Naive B cell (primary cell): ENCODE measurements around the gene B3GNT9. TPM values are rescaled to one million over a fixed set of nuclear protein-coding genes. Genes with fewer than 3 reads are reported as not detected.
A peak's percentile ranks its signal among the peaks of the same experiment; 100 is the strongest.

Source experiments
- ATAC-seq, 2 donors: fragments of 150-1000 bp; cut with Tn5 transposase; 2 replicates each; pipeline ENCODE4 v1.10.0; 2021; ENCODE audit warnings: low read depth in 2 of 2, mild to moderate bottlenecking in 2 of 2, moderate library complexity in 2 of 2
- DNase-seq: peaks from one replicate; pipeline ENCODE4 v3.0.0; 2022
- H3K27ac Mint-ChIP-seq, 6 donors: one replicate each; pipeline ENCODE4 v1.8.0; 2020 to 2022; ENCODE audit warnings: mild to moderate bottlenecking in 6 of 6, mixed read lengths in 6 of 6, moderate library complexity in 5 of 6, inconsistent platforms in 2 of 6
- H3K27me3 Mint-ChIP-seq, 3 donors: one replicate each; pipeline ENCODE4 v1.8.0; 2021 to 2022; ENCODE audit warnings: mixed read lengths in 3 of 3, mild to moderate bottlenecking in 1 of 3
- H3K36me3 Mint-ChIP-seq, 2 donors: one replicate each; pipeline ENCODE4 v1.8.0; 2020 to 2022; ENCODE audit warnings: mixed read lengths in 2 of 2, inconsistent platforms in 1 of 2, mild to moderate bottlenecking in 1 of 2
- H3K4me1 Mint-ChIP-seq, 3 donors: one replicate each; pipeline ENCODE4 v1.8.0; 2020 to 2022; ENCODE audit warnings: mixed read lengths in 3 of 3, inconsistent platforms in 1 of 3, mild to moderate bottlenecking in 1 of 3, moderate library complexity in 1 of 3
- H3K4me3 Mint-ChIP-seq, 8 donors: one replicate each; pipeline ENCODE4 v1.8.0; 2020 to 2022; ENCODE audit warnings: mild to moderate bottlenecking in 8 of 8, mixed read lengths in 8 of 8, moderate library complexity in 8 of 8, inconsistent platforms in 2 of 8
- H3K9me3 Mint-ChIP-seq, 7 donors: one replicate each; pipeline ENCODE4 v1.8.0; 2020 to 2022; ENCODE audit warnings: mixed read lengths in 7 of 7, mild to moderate bottlenecking in 5 of 7, inconsistent platforms in 2 of 7, moderate library complexity in 1 of 7
- polyA plus RNA-seq, 6 donors: library from polyadenylated mRNA; unstranded; fragments of 300-500 nt; fragmentation: Illumina TruSeq; gene quantifications; one replicate each; pipeline ENCODE4 v1.2.3, GENCODE V29; 2021; ENCODE audit warnings: low read depth in 6 of 6

The B3GNT9 gene
- polyA plus RNA-seq, 6 donors from 2014 or later = 0.09 to 0.73 (median 0.36) TPM; not detected in 2

DNA sequence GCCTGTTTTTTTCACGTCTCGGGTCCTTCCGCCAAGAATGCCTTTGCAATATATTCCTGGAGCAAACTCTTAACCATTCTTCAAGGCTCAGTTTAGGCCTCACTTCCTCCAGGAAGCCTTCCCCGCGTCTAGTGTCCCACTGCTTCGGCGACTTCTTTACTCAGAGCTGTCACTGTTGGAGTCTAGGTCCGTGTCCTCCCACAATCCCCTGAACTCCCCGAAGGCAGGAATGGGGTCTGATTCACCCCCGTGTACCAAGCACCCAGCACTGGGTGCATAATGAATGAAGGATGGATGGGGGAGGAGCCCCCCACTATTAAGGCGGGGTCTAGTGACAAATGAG is 32.5 kb upstream of the B3GNT9 start:
- DNase-seq (no peak), ATAC-seq (no peak)
- H3K36me3 Mint-ChIP-seq = no peaks in the 10 kb centered on the region
- no peak overlapping the region for H3K27ac Mint-ChIP-seq
- H3K27me3 Mint-ChIP-seq = peaks cover 11 to 22% (median 14%) of the 10 kb centered on the region in 3 donors
- H3K4me3 Mint-ChIP-seq = no peak overlapping the region
- H3K9me3 Mint-ChIP-seq = no peaks in the 10 kb centered on the region
- peaks cover 11 to 16% (median 14%) of the 10 kb centered on the region in 3 donors for H3K4me1 Mint-ChIP-seq

DNA sequence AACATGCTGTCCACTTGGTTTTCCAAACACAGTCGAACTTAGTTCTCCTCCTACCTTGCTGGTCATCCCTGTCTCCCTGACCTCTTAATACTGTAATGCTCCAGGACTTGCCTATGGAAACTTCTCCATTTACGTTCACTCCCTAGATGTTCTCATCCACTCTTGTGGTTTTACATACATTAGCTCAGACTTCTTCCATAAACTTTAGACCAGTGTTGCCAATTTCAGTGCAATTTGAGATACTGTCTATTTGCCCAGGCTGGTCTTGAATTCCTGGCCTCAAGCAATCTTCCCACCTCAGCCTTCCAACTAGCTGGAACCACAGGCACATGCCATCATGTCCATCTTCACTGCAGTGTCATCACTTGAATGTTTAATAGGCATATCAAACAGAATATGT is 31.5 kb upstream of the B3GNT9 start:
- Mint-ChIP-seq H3K36me3 (no peaks in the 10 kb centered on the region), H3K27ac (no peak overlapping the region), H3K27me3 (peaks cover 20 to 28% (median 20%) of the 10 kb centered on the region in 3 donors), H3K9me3 (no peaks in the 10 kb centered on the region), H3K4me1 (peaks cover 11 to 18% (median 16%) of the 10 kb centered on the region in 3 donors), H3K4me3 (no peak overlapping the region)
- no peak for DNase-seq
- ATAC-seq = no peak

DNA sequence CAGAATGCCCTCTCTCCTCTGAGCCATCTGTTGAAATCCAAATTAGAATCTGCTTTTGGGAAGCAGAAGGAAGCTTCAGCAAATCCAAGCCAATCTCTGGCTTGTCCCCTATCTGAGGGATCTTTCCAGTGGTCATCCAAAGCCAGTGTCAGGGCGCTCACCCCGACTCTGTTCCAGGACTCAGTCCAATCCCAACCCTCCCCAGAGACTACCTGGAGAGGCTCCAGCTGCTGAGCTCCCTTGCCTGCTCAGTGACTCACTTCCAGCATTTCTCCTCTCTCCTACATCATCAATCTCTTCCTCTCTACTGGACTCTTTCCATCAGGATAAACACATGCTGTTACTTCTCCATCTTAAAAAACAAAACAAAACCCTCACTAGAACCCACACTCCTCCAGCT is 30.5 kb upstream of the B3GNT9 start:
- no peaks in the 10 kb centered on the region for H3K9me3 Mint-ChIP-seq
- ATAC-seq (no peak), DNase-seq (no peak)
- no peak overlapping the region for H3K4me3 Mint-ChIP-seq
- H3K36me3 Mint-ChIP-seq = no peaks in the 10 kb centered on the region
- H3K27ac Mint-ChIP-seq = no peak overlapping the region
- H3K27me3 Mint-ChIP-seq = peaks cover 27 to 36% (median 29%) of the 10 kb centered on the region in 3 donors
- H3K4me1 Mint-ChIP-seq = peaks cover 11 to 23% (median 16%) of the 10 kb centered on the region in 3 donors

DNA sequence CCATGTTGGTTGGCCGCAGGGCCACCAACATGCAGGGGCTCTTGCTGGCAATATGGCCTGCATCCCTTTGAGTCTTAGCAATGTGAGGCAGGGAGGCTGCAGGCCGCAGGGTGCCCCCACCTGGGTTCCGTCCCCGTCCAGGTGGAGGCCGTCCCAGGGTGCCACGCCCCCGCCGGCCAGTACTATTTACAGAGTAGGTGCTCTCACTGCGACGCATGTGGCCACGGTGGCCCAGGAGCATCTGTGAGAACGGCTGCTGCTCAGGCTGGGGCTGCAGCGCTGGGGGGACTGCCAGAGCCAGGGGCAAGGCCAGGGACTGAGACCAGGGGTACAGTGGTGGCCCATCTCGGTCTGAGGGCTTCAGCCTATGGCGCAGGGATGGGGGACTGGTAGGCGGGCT is 29.4 kb upstream of the B3GNT9 start:
- Mint-ChIP-seq H3K36me3 (no peaks in the 10 kb centered on the region), H3K27ac (no peak overlapping the region), H3K27me3 (peaks cover 29 to 43% (median 39%) of the 10 kb centered on the region in 3 donors), H3K4me1 (peaks cover 6 to 21% (median 10%) of the 10 kb centered on the region in 3 donors), H3K9me3 (no peaks in the 10 kb centered on the region), H3K4me3 (no peak overlapping the region)
- ATAC-seq (no peak), DNase-seq (no peak)

DNA sequence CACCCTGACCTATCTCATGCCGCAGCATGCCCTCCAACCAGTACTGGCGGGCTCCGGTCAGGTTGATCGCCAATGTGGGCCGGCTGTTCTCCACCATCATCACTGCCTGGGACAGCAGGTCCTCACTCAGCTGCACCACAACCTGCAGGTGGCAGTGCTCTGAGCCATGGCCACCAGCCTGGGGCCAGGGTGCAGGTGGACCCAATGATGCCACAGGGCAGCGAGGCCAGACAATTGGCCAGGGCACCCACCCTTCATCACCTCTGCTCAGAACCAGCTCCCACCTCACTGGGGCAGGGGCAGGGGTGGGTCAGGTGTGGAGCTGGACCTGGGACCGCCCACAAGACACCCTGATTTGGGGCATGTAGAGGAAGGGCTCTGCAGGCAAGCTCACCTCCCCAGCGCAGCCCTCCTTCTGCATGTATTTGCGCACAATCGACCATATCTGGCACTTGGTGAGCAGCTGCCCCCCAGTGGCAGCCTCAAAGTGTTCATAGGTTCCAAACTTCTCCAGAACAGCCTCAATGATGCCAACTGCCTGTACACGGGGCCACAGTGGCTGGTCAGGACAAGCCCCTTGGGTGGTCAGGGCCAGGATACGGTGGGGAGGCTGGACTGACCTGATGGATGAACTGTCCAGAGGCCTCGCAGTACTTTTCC is 28.8 kb upstream of the B3GNT9 start:
- H3K36me3 Mint-ChIP-seq = no peaks in the 10 kb centered on the region
- no peaks in the 10 kb centered on the region for H3K9me3 Mint-ChIP-seq
- DNase-seq (no peak), ATAC-seq (no peak)
- H3K4me1 Mint-ChIP-seq = peaks cover 4 to 19% (median 6%) of the 10 kb centered on the region in 3 donors
- H3K27ac Mint-ChIP-seq = no peak overlapping the region
- peak overlapping the region in 2 of 8 donors; percentile 16 to 76 for H3K4me3 Mint-ChIP-seq
- peaks cover 29 to 43% (median 39%) of the 10 kb centered on the region in 3 donors for H3K27me3 Mint-ChIP-seq

DNA sequence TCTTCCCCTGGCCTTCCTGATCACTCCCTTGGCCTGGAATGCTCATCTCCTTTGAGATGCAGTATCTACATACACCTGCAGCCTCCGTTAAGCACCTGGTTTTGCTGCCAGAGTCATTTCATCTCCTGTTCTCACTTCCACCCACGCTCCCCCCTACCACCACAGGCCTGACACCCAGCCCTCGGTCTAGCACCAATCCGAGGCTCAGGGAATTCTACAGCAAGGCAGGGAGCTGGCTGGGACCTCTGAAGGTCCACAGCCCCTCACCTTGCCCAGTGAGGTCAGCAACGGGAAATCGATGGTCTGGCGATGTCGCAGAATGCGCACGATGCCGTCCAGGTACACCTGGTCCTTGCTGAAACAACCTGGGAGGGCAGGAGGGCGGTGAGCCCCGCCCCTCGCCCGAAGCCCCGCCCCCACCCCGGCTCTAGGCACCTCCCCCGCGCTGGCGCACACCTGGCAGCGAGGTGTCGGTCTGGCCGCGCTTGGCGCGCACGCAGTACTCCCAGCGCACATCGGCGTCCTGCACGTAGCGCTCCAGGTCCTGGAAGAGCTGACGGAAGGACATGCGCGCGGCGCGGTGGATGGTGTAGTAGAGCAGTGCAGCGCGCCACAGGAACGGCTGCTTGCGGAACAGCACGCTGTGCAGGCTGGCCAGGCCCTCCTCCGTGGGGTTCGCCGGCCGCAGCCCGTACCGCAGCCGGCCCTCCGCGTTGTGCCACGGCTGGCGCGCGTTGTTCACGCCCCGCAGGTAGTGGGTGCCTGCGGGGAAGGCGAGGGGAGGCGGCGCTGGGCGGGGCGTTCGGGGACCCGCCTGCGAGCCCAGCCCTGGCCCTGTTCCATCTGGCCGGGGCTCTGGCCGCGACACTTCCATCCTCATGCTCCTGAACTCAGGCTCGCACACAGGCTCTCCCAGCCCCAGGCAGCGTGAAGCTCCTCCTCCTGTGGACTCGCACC is 27.2 kb upstream of the B3GNT9 start:
- Mint-ChIP-seq H3K27ac (no peak overlapping the region), H3K4me1 (peaks cover 15 to 31% (median 18%) of the 10 kb centered on the region in 3 donors), H3K9me3 (no peaks in the 10 kb centered on the region), H3K36me3 (no peaks in the 10 kb centered on the region), H3K4me3 (peak overlapping the region; percentile 24 to 82 (median 66)), H3K27me3 (peaks cover 40 to 56% (median 50%) of the 10 kb centered on the region in 3 donors)
- ATAC-seq (peak; percentile 53 to 56), DNase-seq (no peak)

DNA sequence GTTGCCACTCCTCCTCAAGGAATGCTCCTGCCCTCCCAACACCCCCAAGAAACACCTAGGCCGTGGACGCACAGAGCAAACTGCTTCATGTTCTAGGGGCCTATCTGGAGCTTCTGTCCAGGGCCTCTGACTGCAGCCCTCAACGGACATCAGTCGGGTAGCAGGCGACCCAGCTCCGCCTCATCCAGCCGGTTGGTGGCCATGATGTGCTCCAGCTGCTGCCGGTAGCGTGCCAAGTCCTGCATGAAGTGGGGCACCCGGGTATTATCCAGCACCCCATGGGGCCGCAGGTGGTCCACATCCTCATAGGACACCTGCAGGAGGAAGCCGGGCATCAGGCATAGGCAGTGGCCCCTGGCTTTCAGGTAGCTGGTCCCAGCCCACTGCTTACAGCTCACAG is 25.9 kb upstream of the B3GNT9 start:
- peaks cover 45 to 70% (median 61%) of the 10 kb centered on the region in 3 donors for H3K27me3 Mint-ChIP-seq
- H3K36me3 Mint-ChIP-seq = peaks cover 0 to 5% of the 10 kb centered on the region in 2 donors
- H3K9me3 Mint-ChIP-seq = no peaks in the 10 kb centered on the region
- H3K4me3 Mint-ChIP-seq = peak overlapping the region in 3 of 8 donors; percentile 26 to 64 (median 63)
- DNase-seq (no peak), ATAC-seq (no peak)
- H3K27ac Mint-ChIP-seq = no peak overlapping the region
- peaks cover 19 to 33% (median 19%) of the 10 kb centered on the region in 3 donors for H3K4me1 Mint-ChIP-seq

DNA sequence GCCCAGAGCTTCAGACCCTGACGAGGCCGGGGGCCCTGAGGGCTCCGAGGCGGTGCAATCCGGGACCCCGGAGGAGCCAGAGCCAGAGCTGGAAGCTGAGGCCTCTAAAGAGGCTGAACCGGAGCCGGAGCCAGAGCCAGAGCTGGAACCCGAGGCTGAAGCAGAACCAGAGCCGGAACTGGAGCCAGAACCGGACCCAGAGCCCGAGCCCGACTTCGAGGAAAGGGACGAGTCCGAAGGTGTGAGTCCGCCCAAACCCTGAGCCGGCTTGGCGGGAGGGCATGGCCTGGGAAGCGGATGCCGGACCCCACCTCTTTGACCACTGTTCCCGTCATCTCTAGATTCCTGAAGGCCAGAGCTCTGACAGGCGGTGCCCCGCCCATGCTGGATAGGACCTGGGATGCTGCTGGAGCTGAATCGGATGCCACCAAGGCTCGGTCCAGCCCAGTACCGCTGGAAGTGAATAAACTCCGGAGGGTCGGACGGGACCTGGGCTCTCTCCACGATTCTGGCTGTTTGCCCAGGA is 24.0 kb upstream of the B3GNT9 start:
- no peak for ATAC-seq
- peaks cover 58 to 85% (median 78%) of the 10 kb centered on the region in 3 donors for H3K27me3 Mint-ChIP-seq

DNA sequence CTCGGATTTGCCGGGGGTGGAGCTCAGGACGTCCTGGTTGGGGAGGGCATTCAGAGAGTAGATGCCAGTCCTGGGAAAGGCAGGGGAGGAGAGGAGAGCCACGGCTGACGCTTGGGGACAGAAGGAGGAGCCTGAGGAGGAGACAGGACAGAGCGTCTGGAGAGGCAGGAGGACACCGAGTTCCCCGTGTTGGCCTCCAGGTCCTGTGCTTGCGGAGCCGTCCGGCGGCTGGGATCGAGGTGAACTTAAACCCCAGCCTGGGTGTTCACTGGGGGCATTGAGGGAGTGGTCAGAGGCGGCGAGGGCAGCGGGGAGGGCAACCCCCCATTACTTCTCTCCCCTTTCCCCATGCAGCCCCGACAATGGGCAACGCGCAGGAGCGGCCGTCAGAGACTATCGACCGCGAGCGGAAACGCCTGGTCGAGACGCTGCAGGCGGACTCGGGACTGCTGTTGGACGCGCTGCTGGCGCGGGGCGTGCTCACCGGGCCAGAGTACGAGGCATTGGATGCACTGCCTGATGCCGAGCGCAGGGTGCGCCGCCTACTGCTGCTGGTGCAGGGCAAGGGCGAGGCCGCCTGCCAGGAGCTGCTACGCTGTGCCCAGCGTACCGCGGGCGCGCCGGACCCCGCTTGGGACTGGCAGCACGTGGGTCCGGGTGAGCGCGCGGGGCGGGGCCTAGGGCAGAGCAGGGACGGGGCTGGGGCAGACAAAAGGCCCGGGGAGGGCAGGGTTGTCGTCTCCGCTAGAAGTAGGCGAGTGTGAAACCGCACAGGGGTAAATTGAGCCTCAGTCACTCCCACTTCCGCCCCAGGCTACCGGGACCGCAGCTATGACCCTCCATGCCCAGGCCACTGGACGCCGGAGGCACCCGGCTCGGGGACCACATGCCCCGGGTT is 23.3 kb upstream of the B3GNT9 start:
- H3K27me3 Mint-ChIP-seq = peaks cover 62 to 85% (median 81%) of the 10 kb centered on the region in 3 donors
- peaks cover 28 to 43% (median 33%) of the 10 kb centered on the region in 3 donors for H3K4me1 Mint-ChIP-seq
- DNase-seq = peak; percentile 53
- peak; percentile 73 to 78 for ATAC-seq
- H3K9me3 Mint-ChIP-seq = peaks cover 0 to 1% (median 0%) of the 10 kb centered on the region in 7 donors
- peak overlapping the region; percentile 60 to 91 (median 87) for H3K4me3 Mint-ChIP-seq
- H3K27ac Mint-ChIP-seq = peak overlapping the region in 2 of 6 donors; percentile 83 to 92
- H3K36me3 Mint-ChIP-seq = peaks cover 0 to 14% of the 10 kb centered on the region in 2 donors

More for the DNA sequence above, 24.0 kb upstream of the B3GNT9 start:
- Mint-ChIP-seq H3K9me3 (peaks cover 0 to 1% (median 0%) of the 10 kb centered on the region in 7 donors), H3K36me3 (peaks cover 0 to 14% of the 10 kb centered on the region in 2 donors), H3K4me3 (peak overlapping the region in 6 of 8 donors; percentile 21 to 89 (median 75)), H3K27ac (no peak overlapping the region), H3K4me1 (peaks cover 25 to 39% (median 31%) of the 10 kb centered on the region in 3 donors)
- no peak for DNase-seq

DNA sequence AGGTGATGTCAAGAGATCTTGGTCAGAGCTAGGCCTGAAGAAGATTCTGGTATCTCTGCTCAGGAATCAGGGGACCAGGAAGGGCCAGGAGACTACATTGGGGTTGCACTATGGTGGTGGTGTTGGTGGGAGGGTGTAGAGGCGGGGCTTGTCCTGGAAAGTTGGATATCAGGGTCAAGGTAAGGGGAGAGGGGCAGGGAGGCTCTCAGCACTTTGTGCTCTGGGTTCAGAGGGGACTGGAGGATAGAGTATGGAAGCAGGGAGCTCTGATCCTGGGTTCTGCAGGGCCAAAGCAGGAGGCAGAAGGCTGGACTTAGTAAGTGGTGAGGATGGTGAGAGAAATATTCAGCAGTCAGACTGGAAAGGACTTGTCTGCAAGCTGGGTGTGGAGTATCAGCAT is 22.5 kb upstream of the B3GNT9 start:
- peaks cover 0 to 14% of the 10 kb centered on the region in 2 donors for H3K36me3 Mint-ChIP-seq
- DNase-seq (no peak), ATAC-seq (no peak)
- H3K27me3 Mint-ChIP-seq = peaks cover 61 to 86% (median 81%) of the 10 kb centered on the region in 3 donors
- peak overlapping the region; percentile 60 to 91 (median 87) for H3K4me3 Mint-ChIP-seq
- peaks cover 23 to 38% (median 32%) of the 10 kb centered on the region in 3 donors for H3K4me1 Mint-ChIP-seq
- peak overlapping the region in 2 of 6 donors; percentile 80 to 83 for H3K27ac Mint-ChIP-seq
- peaks cover 0 to 1% (median 0%) of the 10 kb centered on the region in 7 donors for H3K9me3 Mint-ChIP-seq

DNA sequence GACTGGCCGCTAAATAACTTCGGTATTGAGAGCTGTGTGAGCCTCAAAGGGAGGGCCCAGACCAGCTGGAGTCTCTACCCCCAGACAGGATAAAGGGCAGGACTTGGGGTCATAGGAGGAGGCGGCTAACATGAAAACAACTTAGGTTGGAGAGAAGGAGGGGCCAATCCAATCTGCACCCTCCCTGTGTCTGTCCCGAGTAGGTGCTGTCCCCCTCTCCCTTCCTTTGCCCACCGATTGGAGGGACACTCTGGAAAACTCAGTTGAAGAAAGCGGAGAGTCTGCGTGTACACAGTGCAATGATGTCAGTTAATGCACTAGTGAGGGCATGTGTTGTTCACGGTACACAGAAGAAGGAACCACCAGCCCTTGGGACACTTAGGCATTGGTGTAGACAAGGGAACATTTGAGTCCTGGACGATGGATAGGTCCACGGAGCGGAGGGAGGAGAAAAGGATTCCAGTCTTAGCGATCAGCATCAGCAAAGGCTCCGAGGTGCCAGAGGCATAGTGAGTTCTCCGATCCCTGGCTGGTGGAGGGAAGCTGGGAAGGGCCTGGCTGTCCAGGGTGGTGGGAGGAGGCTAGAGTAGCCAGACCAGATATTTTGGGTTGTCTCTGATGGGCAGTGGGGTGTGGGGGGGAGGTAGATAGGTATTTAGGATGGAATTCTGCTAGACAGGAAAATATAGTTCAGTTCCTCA is 20.3 kb upstream of the B3GNT9 start:
- Mint-ChIP-seq H3K36me3 (peaks cover 0 to 18% of the 10 kb centered on the region in 2 donors), H3K4me3 (peak overlapping the region; percentile 23 to 72 (median 64)), H3K4me1 (peaks cover 29 to 35% (median 31%) of the 10 kb centered on the region in 3 donors), H3K27me3 (peaks cover 52 to 91% (median 81%) of the 10 kb centered on the region in 3 donors), H3K27ac (no peak overlapping the region), H3K9me3 (peaks cover 0 to 1% (median 0%) of the 10 kb centered on the region in 7 donors)
- ATAC-seq = no peak
- DNase-seq = no peak
